Measurements from ENCODE around the gene BTBD2. TPM values are rescaled to one million over a fixed set of nuclear protein-coding genes. Genes with fewer than 3 reads are reported as not detected.

BTBD2 gene
- total and polyA plus RNA-seq, 8 donors: 33.9 to 46.4 (median 37.0) TPM

DNA sequence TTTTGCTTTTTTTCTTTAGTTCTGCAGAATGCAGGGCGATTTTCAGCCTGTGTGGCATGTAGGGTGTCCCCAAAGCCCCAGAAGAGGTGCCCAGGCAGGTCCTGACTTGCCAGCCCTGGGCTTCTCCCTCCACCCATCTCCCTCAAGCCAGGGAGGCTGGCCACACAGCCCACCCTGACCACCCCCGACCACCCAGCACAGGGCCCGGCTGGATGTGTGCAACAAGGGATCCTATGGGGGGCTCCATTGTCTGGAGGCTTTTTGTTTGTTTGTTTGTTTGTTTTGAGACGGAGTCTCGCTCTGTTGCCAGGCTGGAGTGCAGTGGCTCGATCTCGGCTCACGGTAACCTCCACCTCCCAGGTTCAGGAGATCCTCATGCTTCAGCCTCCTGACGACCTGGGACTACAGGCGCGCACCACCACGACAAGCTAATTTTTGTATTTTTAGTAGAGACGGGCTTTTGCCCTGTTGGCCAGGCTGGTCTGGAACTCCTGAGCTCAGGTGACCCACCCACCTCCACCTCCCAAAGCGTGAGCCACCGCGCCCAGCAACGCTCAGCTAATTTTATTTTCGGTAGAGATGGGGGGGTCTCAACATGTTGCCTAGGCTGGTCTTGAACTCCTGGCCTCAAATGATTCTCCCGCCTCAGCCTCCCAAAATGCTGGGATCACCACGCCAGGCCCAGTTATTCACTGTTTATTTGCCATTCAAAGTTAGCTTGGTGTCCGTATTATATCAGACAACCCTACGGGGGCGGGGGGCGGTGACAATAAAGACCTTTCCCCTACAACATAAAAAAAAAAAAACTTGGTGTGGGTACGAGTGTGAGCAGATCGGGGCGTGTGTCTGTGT is 43.3 kb upstream of the BTBD2 start:
- TF ChIP-seq, protein P1, sequence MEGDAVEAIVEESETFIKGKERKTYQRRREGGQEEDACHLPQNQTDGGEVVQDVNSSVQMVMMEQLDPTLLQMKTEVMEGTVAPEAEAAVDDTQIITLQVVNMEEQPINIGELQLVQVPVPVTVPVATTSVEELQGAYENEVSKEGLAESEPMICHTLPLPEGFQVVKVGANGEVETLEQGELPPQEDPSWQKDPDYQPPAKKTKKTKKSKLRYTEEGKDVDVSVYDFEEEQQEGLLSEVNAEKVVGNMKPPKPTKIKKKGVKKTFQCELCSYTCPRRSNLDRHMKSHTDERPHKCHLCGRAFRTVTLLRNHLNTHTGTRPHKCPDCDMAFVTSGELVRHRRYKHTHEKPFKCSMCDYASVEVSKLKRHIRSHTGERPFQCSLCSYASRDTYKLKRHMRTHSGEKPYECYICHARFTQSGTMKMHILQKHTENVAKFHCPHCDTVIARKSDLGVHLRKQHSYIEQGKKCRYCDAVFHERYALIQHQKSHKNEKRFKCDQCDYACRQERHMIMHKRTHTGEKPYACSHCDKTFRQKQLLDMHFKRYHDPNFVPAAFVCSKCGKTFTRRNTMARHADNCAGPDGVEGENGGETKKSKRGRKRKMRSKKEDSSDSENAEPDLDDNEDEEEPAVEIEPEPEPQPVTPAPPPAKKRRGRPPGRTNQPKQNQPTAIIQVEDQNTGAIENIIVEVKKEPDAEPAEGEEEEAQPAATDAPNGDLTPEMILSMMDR (IDR thresholded peaks at IDR 0.05): no peak
- H3K4me1 ChIP-seq: peaks cover 27 to 37% (median 29%) of the 10 kb centered on the region in 3 donors
- FAIRE-seq (no peak), ATAC-seq (no peak), DNase-seq (peak in 3 of 6 donors; percentile 35 to 59 (median 38))
- H3K27me3 ChIP-seq: no peaks in the 10 kb centered on the region
- WGBS, 2 donors: 84 to 86% methylated on average over 27 of the region's 27 CpGs
- peak overlapping the region; percentile 99 to 100 (median 100) for H3K27ac ChIP-seq
- no peaks in the 10 kb centered on the region for H3K9me3 ChIP-seq
- no peaks in the 10 kb centered on the region for H3K36me3 ChIP-seq
- intact Hi-C loops (cut with DNase I): no loop called here
- H3K4me3 ChIP-seq: no peak overlapping the region

- intact Hi-C loops (cut with DNase I): no loop called here
- Histone ChIP-seq H3K4me3 (no peak overlapping the region), H3K9me3 (no peaks in the 10 kb centered on the region), H3K4me1 (peaks cover 27 to 40% (median 29%) of the 10 kb centered on the region in 3 donors), H3K27ac (peak overlapping the region in 2 of 4 donors; percentile 99 to 100), H3K27me3 (no peaks in the 10 kb centered on the region), H3K36me3 (no peaks in the 10 kb centered on the region)
- TF ChIP-seq, protein P1 (IDR thresholded peaks at IDR 0.05): no peak
- ATAC-seq: no peak
- FAIRE-seq: no peak
- WGBS, 2 donors: 86 to 92% methylated on average over 21 to 23 of the region's 23 CpGs
- DNase-seq: peak in 4 of 6 donors; percentile 41 to 83 (median 52)
Measured at GRCh38 chr19:2057484-2058469, 42.3 kb upstream of the BTBD2 start.

- TF ChIP-seq, protein P1 (IDR thresholded peaks at IDR 0.05): no peak
- H3K27ac ChIP-seq: no peak overlapping the region
- intact Hi-C loops (cut with DNase I): no loop called here
- no peak overlapping the region for H3K4me3 ChIP-seq
- 58 to 65% methylated on average over 5 of the region's 5 CpGs for WGBS, 2 donors
- ATAC-seq: no peak
- H3K27me3 ChIP-seq: no peaks in the 10 kb centered on the region
- peak in 3 of 6 donors; percentile 25 to 50 (median 39) for DNase-seq
- H3K9me3 ChIP-seq: no peaks in the 10 kb centered on the region
- peaks cover 28 to 44% (median 30%) of the 10 kb centered on the region in 3 donors for H3K4me1 ChIP-seq
- no peak for FAIRE-seq
- no peaks in the 10 kb centered on the region for H3K36me3 ChIP-seq
Measured at GRCh38 chr19:2056837-2057192, 41.3 kb upstream of the BTBD2 start.

DNA sequence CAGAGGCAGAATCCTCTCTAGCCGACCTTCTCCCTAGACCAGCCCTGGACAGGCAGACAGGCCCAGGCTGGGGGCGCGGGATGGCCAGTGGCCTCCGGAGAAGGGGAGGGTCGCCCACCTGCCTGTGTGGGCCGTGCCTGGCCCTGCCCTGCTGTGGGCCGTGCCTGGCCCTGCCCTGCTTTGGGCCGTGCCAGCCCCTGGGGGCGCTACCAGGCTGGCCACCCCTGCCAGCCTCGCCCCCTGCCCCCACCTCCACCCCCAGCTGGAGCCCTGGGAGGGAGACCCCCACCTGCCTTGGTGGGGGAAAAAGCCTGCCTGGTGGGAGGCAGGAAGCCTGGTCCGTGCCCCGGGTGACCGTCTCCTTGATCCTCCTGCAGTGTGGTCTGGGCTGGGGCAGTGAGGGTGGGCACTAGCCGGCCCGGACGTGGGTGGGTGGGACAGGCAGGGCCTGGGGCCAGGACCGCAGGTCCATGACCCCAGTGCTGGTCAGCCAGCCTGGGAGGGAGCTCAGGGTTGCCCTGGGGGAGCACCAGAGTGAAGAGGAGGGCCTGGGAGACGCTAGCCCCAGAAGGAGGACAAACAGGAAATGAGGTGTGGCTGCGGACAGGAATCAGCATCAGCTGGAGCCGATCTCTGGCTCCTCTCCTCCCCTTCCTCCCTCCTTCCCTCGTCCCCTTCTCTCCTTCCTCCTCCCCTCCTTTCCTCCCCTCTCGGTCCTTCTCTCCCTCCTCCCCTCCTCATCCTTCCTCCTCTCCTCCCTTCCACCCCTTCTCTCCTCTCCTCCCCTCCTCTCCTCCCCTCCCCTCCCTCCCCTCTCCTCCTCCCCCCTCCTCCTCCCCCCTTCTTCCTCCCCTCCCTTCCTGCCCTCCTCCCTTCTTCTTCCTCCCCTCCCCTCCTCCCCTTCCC is 40.7 kb upstream of the BTBD2 start:
- Histone ChIP-seq H3K36me3 (no peaks in the 10 kb centered on the region), H3K27me3 (no peaks in the 10 kb centered on the region), H3K4me3 (peak overlapping the region in 1 of 4 donors; percentile 13), H3K9me3 (no peaks in the 10 kb centered on the region), H3K27ac (peak overlapping the region; percentile 26 to 71 (median 70)), H3K4me1 (peaks cover 34 to 49% (median 35%) of the 10 kb centered on the region in 3 donors)
- TF ChIP-seq, protein P1 (IDR thresholded peaks at IDR 0.05): no peak
- WGBS, 2 donors: 46 to 52% methylated on average over 18 to 22 of the region's 22 CpGs
- intact Hi-C loops (cut with DNase I): no loop called here
- FAIRE-seq (no peak), DNase-seq (peak in 4 of 6 donors; percentile 28 to 80 (median 46)), ATAC-seq (no peak)
